Testis (tissue), 2 donors: ENCODE results near the gene CRYL1.

Source experiments
- POLR2A ChIP-seq: fragments of 450-650 bp; IDR thresholded peaks from one replicate; pipeline ENCODE4 v1.6.1; 2017; ENCODE audit warnings: antibody characterized with exemption, mild to moderate bottlenecking, moderate library complexity
- TF ChIP-seq, protein P1 (sequence below), 3 experiments: fragments of 450-650 bp in 2 of 3; fragments of 200-600 bp in 1 of 3; sonication (generic) in 1 of 3; IDR thresholded peaks; one replicate each; pipeline ENCODE4 v1.5.1; 2016 to 2019; ENCODE audit warnings: antibody characterized with exemption in 3 of 3, mild to moderate bottlenecking in 2 of 3, moderate library complexity in 1 of 3

- no peak for TF ChIP-seq POLR2A
- TF ChIP-seq, protein P1, sequence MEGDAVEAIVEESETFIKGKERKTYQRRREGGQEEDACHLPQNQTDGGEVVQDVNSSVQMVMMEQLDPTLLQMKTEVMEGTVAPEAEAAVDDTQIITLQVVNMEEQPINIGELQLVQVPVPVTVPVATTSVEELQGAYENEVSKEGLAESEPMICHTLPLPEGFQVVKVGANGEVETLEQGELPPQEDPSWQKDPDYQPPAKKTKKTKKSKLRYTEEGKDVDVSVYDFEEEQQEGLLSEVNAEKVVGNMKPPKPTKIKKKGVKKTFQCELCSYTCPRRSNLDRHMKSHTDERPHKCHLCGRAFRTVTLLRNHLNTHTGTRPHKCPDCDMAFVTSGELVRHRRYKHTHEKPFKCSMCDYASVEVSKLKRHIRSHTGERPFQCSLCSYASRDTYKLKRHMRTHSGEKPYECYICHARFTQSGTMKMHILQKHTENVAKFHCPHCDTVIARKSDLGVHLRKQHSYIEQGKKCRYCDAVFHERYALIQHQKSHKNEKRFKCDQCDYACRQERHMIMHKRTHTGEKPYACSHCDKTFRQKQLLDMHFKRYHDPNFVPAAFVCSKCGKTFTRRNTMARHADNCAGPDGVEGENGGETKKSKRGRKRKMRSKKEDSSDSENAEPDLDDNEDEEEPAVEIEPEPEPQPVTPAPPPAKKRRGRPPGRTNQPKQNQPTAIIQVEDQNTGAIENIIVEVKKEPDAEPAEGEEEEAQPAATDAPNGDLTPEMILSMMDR (IDR thresholded peaks at IDR 0.05) = no peak
Measured at GRCh38 chr13:20505405-20506366, 20.0 kb downstream of the CRYL1 start.
